ENCODE results near the gene APOBEC3A.
"Not testable (repeated sequence)": the region's sequence is repeated elsewhere in the genome, so short reads cannot be mapped to it uniquely, and the experiment has no call there.

Gene APOBEC3A

GRCh38 chr22:38959590-38959989, 2.2 kb downstream of the APOBEC3A start:
- DNase-seq (ENCODE audit: low spot score): no peak

- not testable (repeated sequence) for DNase-seq (ENCODE audit: low spot score)
Observed at GRCh38 chr22:38960673-38961072, 3.3 kb downstream of the APOBEC3A start.

GRCh38 chr22:38963291-38963738, 5.9 kb downstream of the APOBEC3A start:
- DNase-seq (ENCODE audit: low spot score): not testable (repeated sequence)

DNA sequence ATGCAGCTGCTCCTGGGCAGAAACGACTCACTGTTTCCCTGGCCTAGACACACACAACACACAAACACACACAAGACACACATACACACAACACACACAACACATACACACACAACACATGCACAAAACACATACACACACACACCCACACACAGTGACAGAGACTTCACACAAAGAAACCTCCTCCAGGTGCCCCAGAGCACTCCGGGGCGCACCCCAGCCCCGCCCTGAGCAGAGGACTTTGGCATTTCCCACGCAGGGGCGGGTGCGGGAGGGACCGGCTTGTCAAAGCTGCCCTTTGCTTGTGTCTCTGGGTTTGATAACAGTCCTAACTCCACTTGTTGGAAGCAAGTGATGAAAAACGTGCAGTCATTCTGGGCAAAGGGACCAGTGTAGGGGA, 6.5 kb downstream of the APOBEC3A start:
- DNase-seq (ENCODE audit: low spot score): no peak

GRCh38 chr22:38964306-38964705, 6.9 kb downstream of the APOBEC3A start:
- DNase-seq (ENCODE audit: low spot score): no peak

DNA sequence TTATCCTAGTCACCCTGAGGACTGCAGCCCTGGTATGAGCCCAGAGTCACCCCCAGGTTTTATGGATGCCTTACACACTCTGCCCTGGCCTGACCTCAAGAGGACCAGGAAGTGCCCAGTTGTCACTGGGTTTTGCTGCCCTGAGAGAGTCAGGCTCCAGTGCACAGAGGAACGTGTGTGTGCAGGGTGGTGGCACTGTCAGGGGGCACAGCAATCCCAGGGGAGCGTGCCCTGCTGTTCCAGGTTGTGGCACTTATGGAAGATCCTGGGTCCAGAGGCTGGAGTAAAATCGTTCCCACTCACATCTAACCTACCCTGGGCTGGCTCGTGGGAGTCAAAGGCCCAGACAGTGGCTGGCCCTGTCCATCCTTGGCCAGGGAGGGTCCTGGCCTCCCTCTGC, 7.6 kb downstream of the APOBEC3A start:
- DNase-seq (ENCODE audit: low spot score): no peak

GRCh38 chr22:38965614-38966379, 8.4 kb downstream of the APOBEC3A start:
- DNase-seq (ENCODE audit: low spot score): no peak

DNA sequence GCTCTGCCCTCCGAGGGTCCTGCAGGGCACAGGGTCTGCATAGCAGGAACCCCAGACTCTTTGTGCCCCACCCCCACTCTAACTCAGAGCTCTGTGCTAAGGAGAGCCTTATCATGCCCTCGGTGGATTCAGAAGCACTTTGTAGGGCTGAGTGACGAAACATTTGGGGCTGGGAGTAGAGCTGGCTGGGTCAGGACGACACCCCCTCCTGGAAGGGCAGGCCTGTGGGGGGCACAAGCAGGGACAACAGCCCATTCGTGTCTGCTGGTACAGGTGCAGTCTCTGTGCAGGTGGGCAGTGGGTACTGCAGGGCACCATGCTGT, 8.9 kb downstream of the APOBEC3A start:
- DNase-seq (ENCODE audit: low spot score): no peak

DNA sequence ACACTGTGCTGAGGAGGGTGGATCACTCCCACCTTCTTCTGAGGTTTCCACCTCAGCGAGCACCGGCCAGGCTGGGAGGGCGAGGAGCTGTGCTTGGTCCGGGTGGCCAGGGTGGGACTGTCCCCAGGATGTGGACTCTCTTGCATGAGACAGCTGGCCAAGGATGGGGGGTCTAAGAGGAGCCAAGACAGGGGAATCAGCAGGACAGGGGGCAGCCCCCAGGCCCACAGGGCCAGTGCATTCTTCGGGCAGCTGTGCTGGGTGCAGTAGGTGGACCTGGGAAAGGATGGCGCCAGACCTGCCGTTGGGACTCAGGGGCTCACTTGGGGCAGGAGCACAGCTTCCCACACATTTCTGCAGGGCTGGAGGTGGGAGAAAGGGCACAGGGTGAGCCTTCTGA, 9.5 kb downstream of the APOBEC3A start:
- DNase-seq (ENCODE audit: low spot score): no peak

- DNase-seq (ENCODE audit: low spot score): no peak
Observed at GRCh38 chr22:38967451-38968450, 10.3 kb downstream of the APOBEC3A start.

GRCh38 chr22:38968801-38969200, 11.4 kb downstream of the APOBEC3A start:
- no peak for DNase-seq (ENCODE audit: low spot score)

DNA sequence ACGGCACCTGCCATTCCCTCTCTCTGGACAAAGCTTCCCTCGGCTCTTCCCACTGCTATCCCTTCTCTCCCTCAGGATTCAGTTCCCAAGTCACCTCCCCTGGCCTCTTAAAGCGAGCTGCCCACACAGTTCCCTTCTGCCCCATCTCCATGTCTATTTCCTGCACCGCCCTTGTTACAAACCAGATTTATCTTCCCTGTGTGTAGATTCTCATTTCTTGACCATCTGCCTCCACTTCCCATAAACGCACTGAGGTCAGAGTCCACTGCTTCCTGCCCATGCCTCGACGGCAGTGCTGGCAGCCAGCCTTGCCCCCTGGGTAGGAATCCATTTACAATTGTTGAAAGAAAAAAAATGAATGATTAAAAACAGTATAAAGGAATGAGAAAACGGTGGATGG, 13.1 kb downstream of the APOBEC3A start:
- DNase-seq (ENCODE audit: low spot score): no peak

DNA sequence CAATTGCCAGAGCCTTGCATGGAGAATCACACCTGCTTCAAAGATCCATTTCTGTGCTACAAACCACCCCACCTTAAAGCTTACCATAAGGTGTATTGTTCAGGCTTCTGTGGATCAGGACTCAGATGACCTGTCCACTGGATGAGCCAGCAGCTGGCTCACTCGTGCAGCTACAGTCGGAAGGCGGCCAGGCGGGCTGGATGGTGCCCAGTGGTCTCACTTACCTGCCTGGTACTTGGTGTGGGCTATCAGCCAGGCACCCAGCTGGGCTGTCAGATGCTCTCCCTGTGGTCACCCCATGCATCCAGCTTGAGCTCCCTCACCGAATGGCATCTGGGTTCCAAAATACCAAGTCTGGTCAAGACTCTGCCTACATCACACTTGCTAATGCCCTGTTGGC, 13.8 kb downstream of the APOBEC3A start:
- DNase-seq (ENCODE audit: low spot score): no peak

GRCh38 chr22:38971791-38972190, 14.4 kb downstream of the APOBEC3A start:
- DNase-seq (ENCODE audit: low spot score): no peak

DNA sequence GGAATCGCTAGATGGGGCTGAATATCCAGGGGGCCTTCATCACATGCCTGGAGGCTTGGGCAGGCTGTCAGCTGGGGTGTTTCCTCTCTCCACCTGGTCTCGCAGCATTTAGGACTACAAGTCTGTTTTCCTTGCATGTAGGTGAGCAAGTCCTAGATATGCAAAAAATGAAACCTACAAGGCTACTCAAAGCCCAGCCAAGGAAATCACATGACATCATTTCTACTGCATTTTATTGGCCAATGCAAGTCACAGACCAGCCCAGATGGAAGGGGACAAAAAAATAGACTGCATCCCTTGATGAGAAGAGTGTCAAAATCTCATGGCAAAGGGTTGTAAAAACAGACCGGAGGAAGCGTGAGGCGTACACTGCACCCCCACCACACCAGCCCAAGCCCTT, 15.1 kb downstream of the APOBEC3A start:
- DNase-seq (ENCODE audit: low spot score): no peak

GRCh38 chr22:38973289-38974169, 16.1 kb downstream of the APOBEC3A start:
- peak; percentile 36 for DNase-seq (ENCODE audit: low spot score)

DNA sequence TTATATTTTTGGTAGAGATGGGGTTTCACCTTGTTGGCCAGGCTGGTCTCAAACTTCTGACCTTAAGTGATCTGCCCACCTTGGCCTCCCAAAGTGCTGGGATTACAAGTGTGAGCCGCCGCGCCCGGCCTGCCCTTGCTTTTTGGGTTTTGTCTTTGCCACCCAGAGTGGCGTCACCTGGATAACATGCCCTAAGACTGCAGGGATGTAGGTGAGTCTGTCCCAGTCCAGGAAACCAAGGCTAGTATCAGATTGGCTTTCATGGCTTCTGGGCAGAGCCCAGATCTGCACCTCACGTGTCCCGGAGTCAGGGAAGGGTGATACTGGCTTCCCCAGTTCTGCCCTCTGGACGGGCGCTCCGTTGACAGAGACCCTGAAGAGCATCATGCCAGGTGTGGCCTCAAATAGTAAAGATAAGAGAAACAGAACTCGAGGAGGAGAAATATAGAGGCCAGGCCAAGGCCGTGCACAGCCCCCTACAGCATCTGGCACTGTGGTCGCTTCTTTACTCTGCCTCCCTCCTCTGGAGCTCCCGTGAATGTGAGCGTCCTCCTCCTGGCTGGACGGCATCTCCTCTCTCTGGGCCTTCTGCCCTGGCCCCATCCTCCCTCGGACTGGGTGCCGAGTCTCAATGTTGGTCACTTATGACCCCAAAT, 16.9 kb downstream of the APOBEC3A start:
- no peak for DNase-seq (ENCODE audit: low spot score)

- no peak for DNase-seq (ENCODE audit: low spot score)
Observed at GRCh38 chr22:38974826-38975175, 17.4 kb downstream of the APOBEC3A start.

- not testable (repeated sequence) for DNase-seq (ENCODE audit: low spot score)
Observed at GRCh38 chr22:38977289-38977688, 19.9 kb downstream of the APOBEC3A start.

DNA sequence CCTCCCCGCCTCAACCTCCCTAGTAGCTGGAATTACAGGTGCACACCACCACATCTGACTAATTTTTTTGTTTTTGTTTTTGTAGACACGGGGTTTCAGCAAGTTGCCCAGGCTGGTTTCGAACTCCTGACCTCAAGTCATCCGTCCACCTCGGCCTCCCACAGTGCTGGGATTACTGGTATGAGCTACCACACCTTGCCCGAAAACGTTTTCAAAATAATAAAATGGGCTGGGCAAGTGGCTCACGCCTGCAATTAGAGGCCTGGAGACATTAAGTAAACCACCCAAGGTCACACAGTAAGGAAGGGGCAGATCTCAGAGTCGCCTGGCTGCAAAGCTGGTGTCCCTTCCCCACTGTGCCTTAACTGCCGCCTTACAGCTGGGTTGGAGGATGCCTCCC, 23.2 kb downstream of the APOBEC3A start:
- not testable (repeated sequence) for DNase-seq (ENCODE audit: low spot score)
